ENCODE results near the gene TTC1.
A peak's percentile ranks its signal among the peaks of the same experiment; 100 is the strongest.
"Not testable (repeated sequence)": the region's sequence is repeated elsewhere in the genome, so short reads cannot be mapped to it uniquely, and the experiment has no call there.

The TTC1 gene

DNA sequence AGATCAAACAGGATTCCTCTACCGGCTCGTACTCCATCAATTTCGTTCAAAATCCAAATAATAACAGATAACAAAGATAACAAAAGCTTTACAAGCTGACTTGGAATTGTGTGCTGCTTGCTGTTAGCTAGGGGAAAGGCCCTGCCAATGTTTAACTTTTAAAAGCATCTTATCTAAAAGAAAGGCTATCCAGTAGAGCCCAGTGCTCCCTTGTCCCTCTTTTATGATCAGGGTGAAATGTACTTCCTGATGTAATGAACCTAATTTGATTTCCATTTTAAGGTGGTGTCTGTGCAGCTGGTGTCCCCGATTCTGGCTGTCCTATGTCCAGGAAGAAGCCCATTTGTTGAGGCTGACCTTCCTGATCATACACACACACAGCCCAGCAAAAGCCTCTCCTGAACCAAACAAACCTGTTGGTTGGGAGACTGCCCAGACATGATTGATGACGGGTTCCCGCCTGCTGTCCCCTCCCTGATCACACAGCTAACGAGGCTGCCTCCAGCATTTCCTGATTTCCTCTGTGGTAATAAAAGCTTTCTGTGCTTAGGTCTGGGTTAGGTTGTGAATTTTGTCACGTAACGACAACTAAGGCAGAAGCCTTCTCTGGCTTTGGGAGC, 56.2 kb downstream of the TTC1 start:
- TF ChIP-seq CTCF (conservative IDR thresholded peaks at IDR 0.05; ENCODE audit: control insufficient read depth, insufficient read depth, low read depth, low read length), result no peak

DNA sequence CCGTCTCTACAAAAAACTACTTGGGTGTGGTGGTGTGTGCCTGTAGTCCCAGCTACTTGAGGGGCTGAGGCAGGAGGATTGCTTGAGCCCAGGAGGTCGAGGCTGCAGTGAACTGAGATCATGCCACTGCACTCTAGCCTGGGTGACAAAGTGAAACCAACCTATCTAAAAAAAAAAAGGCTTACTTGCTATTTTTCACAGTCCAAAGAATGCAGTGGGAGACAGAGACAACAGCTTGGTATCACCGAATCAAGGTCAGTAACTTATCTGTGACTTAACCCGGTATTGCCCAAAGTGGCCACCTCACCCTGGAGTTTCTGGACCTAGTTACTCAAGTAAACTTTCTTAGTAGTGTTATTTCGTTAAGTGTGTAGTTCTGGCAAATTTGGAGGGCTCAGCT, 60.2 kb downstream of the TTC1 start:
- H3K4me3 ChIP-seq (ENCODE audit: control insufficient read depth, low read depth, low read length); DNase-seq (ENCODE audit: low read depth): not testable (repeated sequence)

More for the DNA sequence above, 56.2 kb downstream of the TTC1 start:
- no peak for DNase-seq (ENCODE audit: low read depth)
- no peak overlapping the region for H3K4me3 ChIP-seq (ENCODE audit: control insufficient read depth, low read depth, low read length)

- H3K4me3 ChIP-seq (ENCODE audit: control insufficient read depth, low read depth, low read length), result no peak overlapping the region
Observed at GRCh38 chr5:160071516-160071915, 62.6 kb downstream of the TTC1 start.

GRCh38 chr5:160071916-160072315, 63.0 kb downstream of the TTC1 start:
- no peak for TF ChIP-seq CTCF (conservative IDR thresholded peaks at IDR 0.05; ENCODE audit: control insufficient read depth, insufficient read depth, low read depth, low read length)
- H3K4me3 ChIP-seq (ENCODE audit: control insufficient read depth, low read depth, low read length), result no peak overlapping the region
- DNase-seq (ENCODE audit: low read depth), result no peak

More at GRCh38 chr5:160071516-160071915, 62.6 kb downstream of the TTC1 start:
- no peak for TF ChIP-seq CTCF (conservative IDR thresholded peaks at IDR 0.05; ENCODE audit: control insufficient read depth, insufficient read depth, low read depth, low read length)
- DNase-seq (ENCODE audit: low read depth), result peak; percentile 17

DNA sequence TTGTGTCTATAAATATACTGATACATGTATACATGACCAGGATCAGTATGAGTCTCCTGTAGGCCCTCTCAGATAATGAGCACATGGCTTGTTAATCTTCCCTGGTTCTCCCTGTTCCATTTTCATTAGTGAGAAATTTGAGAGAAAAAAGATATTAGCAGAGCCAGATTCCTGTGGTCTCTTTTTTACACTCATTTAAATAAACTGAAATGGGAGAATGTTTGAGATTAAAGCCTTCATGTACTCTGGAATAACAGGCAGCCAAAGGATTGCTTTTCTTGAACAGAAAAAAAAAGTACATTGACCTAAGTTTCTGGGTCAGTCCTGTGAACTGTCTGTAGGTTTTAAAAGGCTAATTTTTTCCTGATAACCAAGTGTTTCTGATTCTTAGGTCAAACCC, 66.1 kb downstream of the TTC1 start:
- no peak for DNase-seq (ENCODE audit: low read depth)
- H3K4me3 ChIP-seq (ENCODE audit: control insufficient read depth, low read depth, low read length), result no peak overlapping the region
- no peak for TF ChIP-seq CTCF (conservative IDR thresholded peaks at IDR 0.05; ENCODE audit: control insufficient read depth, insufficient read depth, low read depth, low read length)

DNA sequence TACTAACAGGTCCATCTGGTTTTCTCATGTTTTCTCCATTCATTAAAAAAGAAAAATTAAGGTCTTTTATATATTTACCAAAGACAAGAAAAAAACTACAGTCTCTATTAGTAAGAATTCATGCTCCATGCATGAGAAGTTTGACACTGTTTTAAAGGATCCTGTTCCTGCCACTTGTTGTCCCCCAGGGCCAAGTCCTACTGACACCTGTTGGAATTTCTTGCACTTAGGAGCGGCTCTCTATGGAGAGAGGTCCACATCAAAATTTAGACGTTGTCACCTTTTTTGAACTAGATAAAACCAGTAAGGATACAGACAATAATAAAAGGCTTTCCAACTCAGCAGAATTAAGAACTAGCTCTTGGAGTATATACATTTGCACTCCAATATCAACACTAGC, 68.1 kb downstream of the TTC1 start:
- DNase-seq (ENCODE audit: low read depth), result no peak
- TF ChIP-seq CTCF (conservative IDR thresholded peaks at IDR 0.05; ENCODE audit: control insufficient read depth, insufficient read depth, low read depth, low read length), result no peak
- H3K4me3 ChIP-seq (ENCODE audit: control insufficient read depth, low read depth, low read length), result no peak overlapping the region

- DNase-seq (ENCODE audit: low read depth), result no peak
- TF ChIP-seq CTCF (conservative IDR thresholded peaks at IDR 0.05; ENCODE audit: control insufficient read depth, insufficient read depth, low read depth, low read length), result no peak
Observed at GRCh38 chr5:160079753-160080152, 70.8 kb downstream of the TTC1 start.

More at GRCh38 chr5:160079753-160080152, 70.8 kb downstream of the TTC1 start:
- H3K4me3 ChIP-seq (ENCODE audit: control insufficient read depth, low read depth, low read length), result no peak overlapping the region

Measured in fibroblast of mammary gland (primary cell).